ACC112 (cell line): ENCODE data around the gene ADRB2.

Experiments used
- H2AFZ ChIP-seq: fragments of 200-600 bp; sonication (generic); one replicate; pipeline ENCODE4 v1.6.0; 2017; ENCODE audit warnings: antibody characterized with exemption, low read length; ENCODE audit not compliant: unreplicated experiment
- H3K27ac ChIP-seq: fragments of 200-600 bp; sonication (generic); 2 replicates; pipeline ENCODE4 v1.5.1; 2014; ENCODE audit warnings: low read depth, mild to moderate bottlenecking, antibody characterized with exemption, low read length, moderate library complexity
- H3K27me3 ChIP-seq: fragments of 200-600 bp; sonication (generic); 2 replicates; pipeline ENCODE4 v1.6.1; 2014; ENCODE audit warnings: mild to moderate bottlenecking, antibody characterized with exemption, low read length, moderate library complexity, mixed read lengths; ENCODE audit not compliant: insufficient read depth
- H3K36me3 ChIP-seq: fragments of 200-600 bp; sonication (generic); 2 replicates; pipeline ENCODE4 v1.6.1; 2016; ENCODE audit warnings: mild to moderate bottlenecking, antibody characterized with exemption, low read length, moderate library complexity, mixed read lengths; ENCODE audit not compliant: insufficient read depth
- H3K4me1 ChIP-seq: fragments of 200-600 bp; sonication (generic); one replicate; pipeline ENCODE4 v1.6.1; 2016; ENCODE audit warnings: low read length, mixed read lengths; ENCODE audit not compliant: insufficient read depth, unreplicated experiment, control insufficient read depth
- H3K4me3 ChIP-seq: fragments of 200-600 bp; sonication (generic); 2 replicates; pipeline ENCODE4 v1.5.1; 2014; ENCODE audit warnings: mild to moderate bottlenecking, low read depth, low read length
- H3K79me2 ChIP-seq: fragments of 200-600 bp; sonication (generic); one replicate; pipeline ENCODE4 v1.6.0; 2016; ENCODE audit warnings: low read length; ENCODE audit not compliant: control insufficient read depth, unreplicated experiment, insufficient read depth

ADRB2 gene

GRCh38 chr5:148805326-148806290 is 20.8 kb upstream of the ADRB2 start:
- Histone ChIP-seq H3K27me3 (no peaks in the 10 kb centered on the region), H2AFZ (no peak overlapping the region), H3K4me1 (peaks cover 29% of the 10 kb centered on the region), H3K27ac (no peak overlapping the region), H3K36me3 (no peaks in the 10 kb centered on the region), H3K79me2 (no peaks in the 10 kb centered on the region), H3K4me3 (no peak overlapping the region)

- Histone ChIP-seq H3K4me1 (peaks cover 29% of the 10 kb centered on the region), H3K4me3 (no peak overlapping the region), H2AFZ (no peak overlapping the region), H3K27me3 (no peaks in the 10 kb centered on the region), H3K79me2 (no peaks in the 10 kb centered on the region), H3K27ac (no peak overlapping the region), H3K36me3 (no peaks in the 10 kb centered on the region)
Measured at GRCh38 chr5:148806520-148806931, 19.9 kb upstream of the ADRB2 start.

- Histone ChIP-seq H3K27ac (no peak overlapping the region), H2AFZ (no peak overlapping the region), H3K4me3 (no peak overlapping the region), H3K36me3 (no peaks in the 10 kb centered on the region), H3K79me2 (no peaks in the 10 kb centered on the region), H3K27me3 (no peaks in the 10 kb centered on the region), H3K4me1 (peaks cover 29% of the 10 kb centered on the region)
Measured at GRCh38 chr5:148807851-148808250, 18.6 kb upstream of the ADRB2 start.

DNA sequence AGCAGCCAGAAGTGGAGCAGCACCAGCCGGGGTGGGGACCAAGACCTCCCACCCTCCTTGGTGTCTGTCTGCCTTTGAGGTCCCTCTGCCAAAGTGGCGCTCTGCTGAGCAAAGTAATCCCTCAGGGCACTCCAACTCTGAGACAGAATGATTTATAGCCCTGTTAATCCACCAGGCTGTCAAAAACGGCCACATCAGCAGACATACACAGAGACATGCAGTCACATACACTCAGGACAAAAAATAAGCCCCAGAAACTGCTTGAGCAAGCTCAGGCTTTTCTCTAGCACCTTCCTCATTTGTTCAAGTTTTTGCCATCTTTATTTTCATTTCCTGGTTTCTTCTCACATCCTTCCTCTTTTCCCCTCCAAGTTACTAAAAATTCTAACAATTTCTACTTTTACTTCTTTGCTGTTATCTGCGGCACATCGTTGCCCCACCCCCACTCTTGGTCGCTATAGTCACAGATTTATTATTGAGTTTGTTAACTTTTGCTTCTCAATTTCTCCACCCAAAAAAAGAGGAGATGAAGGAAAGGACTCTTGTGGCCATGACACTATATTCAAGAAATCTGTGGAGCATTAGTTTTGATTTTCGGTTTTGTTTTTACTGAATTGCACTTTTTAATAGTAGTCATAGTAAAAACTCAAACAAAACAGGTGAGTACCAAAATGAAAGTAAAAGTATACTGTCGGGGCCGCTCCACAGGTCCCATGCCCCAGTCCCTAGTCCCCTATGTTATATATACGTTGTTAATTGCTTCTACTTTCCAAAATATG is 17.4 kb upstream of the ADRB2 start:
- Histone ChIP-seq H2AFZ (no peak overlapping the region), H3K4me3 (no peak overlapping the region), H3K27ac (no peak overlapping the region), H3K36me3 (no peaks in the 10 kb centered on the region), H3K27me3 (no peaks in the 10 kb centered on the region), H3K79me2 (no peaks in the 10 kb centered on the region), H3K4me1 (peaks cover 29% of the 10 kb centered on the region)

- Histone ChIP-seq H3K27me3 (no peaks in the 10 kb centered on the region), H2AFZ (no peak overlapping the region), H3K27ac (no peak overlapping the region), H3K4me3 (no peak overlapping the region), H3K79me2 (no peaks in the 10 kb centered on the region), H3K36me3 (no peaks in the 10 kb centered on the region), H3K4me1 (peaks cover 28% of the 10 kb centered on the region)
Measured at GRCh38 chr5:148809781-148810524, 16.5 kb upstream of the ADRB2 start.

DNA sequence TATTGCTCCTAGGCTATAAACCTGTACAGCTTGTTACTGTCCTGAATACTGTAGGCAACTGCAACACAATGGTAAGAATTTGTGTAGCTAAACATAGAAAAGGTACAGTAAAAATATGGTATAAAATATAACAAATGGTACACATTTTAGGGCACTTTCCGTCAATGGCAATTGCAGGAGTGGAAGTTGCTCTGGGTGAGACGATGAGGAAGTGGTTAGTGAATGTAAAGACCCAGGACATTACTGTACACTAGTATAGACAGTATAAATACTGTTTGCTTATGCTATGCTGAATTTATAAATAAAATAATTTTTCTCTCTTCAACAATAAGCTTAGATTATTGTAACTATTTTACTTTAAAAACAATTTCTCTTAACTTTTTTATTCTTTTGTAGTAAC is 15.6 kb upstream of the ADRB2 start:
- no peak overlapping the region for H3K27ac ChIP-seq

GRCh38 chr5:148811756-148812155 is 14.7 kb upstream of the ADRB2 start:
- no peaks in the 10 kb centered on the region for H3K36me3 ChIP-seq
- H3K79me2 ChIP-seq = no peaks in the 10 kb centered on the region
- H3K4me1 ChIP-seq = peaks cover 10% of the 10 kb centered on the region
- no peak overlapping the region for H2AFZ ChIP-seq
- no peak overlapping the region for H3K4me3 ChIP-seq
- no peak overlapping the region for H3K27ac ChIP-seq
- no peaks in the 10 kb centered on the region for H3K27me3 ChIP-seq

More for the DNA sequence above, 15.6 kb upstream of the ADRB2 start:
- no peak overlapping the region for H3K4me3 ChIP-seq
- H3K79me2 ChIP-seq = no peaks in the 10 kb centered on the region
- H2AFZ ChIP-seq = no peak overlapping the region
- no peaks in the 10 kb centered on the region for H3K27me3 ChIP-seq
- H3K36me3 ChIP-seq = no peaks in the 10 kb centered on the region
- peaks cover 20% of the 10 kb centered on the region for H3K4me1 ChIP-seq

DNA sequence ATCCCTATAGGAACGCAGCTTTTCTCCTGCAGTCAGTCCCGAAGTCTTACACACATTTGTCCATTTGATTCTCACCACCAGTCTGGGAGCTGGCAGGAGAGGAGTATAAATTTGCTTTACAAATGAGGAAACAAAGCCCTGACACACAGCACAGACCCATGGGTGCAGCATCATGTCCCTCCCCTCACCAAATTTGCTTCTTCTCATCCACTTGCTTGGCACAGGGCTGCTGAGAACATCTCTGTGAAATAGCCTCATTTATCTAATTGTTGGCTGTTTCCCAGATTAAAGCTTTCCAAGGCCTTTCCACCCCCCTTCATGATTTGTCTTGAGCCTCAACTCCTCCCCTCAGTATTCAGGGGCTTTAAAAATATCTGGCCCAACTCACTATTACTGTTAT is 11.3 kb upstream of the ADRB2 start:
- no peak overlapping the region for H2AFZ ChIP-seq
- no peaks in the 10 kb centered on the region for H3K79me2 ChIP-seq
- no peak overlapping the region for H3K4me3 ChIP-seq
- H3K27me3 ChIP-seq = no peaks in the 10 kb centered on the region
- no peaks in the 10 kb centered on the region for H3K36me3 ChIP-seq
- H3K4me1 ChIP-seq = no peaks in the 10 kb centered on the region
- no peak overlapping the region for H3K27ac ChIP-seq

DNA sequence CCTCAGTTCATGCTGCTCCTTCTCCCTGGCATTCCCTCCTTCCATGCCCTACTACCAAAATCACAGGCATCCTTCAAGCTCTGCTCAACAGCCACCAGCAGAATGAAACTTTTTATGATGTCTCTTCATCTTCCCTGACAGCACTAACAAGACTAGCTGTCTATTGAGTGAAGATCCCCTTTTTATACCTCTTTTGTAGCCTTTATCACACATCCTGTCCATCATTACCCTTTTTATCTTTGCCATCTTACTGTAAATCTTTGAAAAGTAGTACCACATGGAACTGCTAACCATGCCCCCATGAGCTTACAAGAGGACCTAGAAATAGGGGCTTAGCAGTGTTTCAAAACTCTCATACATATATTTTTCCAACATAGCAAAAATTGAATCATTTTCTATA is 10.8 kb upstream of the ADRB2 start:
- H3K79me2 ChIP-seq = no peaks in the 10 kb centered on the region
- H3K4me1 ChIP-seq = no peaks in the 10 kb centered on the region
- no peaks in the 10 kb centered on the region for H3K27me3 ChIP-seq
- no peak overlapping the region for H3K27ac ChIP-seq
- no peaks in the 10 kb centered on the region for H3K36me3 ChIP-seq
- H2AFZ ChIP-seq = no peak overlapping the region
- no peak overlapping the region for H3K4me3 ChIP-seq

GRCh38 chr5:148816357-148816756 is 10.1 kb upstream of the ADRB2 start:
- no peaks in the 10 kb centered on the region for H3K79me2 ChIP-seq
- no peaks in the 10 kb centered on the region for H3K4me1 ChIP-seq
- H3K27me3 ChIP-seq = no peaks in the 10 kb centered on the region
- no peaks in the 10 kb centered on the region for H3K36me3 ChIP-seq
- no peak overlapping the region for H3K27ac ChIP-seq
- no peak overlapping the region for H2AFZ ChIP-seq
- no peak overlapping the region for H3K4me3 ChIP-seq
